ENCODE results near the gene AKAP8. TPM values are rescaled to one million over a fixed set of nuclear protein-coding genes. Genes with fewer than 3 reads are reported as not detected.

Gene AKAP8
- total RNA-seq, 1 experiment from 2014 or later = 50.8 TPM

DNA sequence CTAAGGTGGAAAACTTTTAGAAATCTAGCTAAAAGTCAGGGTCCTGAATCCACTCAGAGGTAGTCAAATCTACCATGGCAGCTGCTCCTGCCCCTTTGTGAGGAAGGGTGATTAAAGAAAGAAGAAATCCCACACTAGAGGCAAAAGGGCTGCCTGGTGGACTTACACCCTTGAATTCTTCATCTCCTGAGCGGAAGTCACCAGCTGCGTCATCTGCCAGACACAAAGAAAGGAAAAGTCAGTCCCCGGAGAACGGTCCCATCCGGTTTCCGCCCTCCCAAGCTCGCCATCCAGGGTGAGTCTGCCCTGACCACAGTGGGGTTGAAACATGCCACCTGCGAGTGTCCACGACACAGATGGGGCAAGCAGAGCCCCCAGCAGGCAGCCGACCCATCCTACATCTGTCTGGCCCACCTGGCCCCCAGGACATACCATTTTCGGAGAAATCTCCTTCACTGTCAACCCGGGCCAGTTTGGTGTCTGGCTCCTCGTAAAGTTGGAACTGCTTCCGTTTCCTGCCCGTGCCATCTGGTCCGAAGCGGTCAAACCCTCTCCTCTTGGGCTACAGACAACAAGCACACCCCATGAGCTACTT, 7.7 kb downstream of the AKAP8 start:
- intact Hi-C loops (cut with micrococcal nuclease; ENCODE audit: unreplicated experiment) = no loop called here
- no peaks in the 10 kb centered on the region for H3K36me3 ChIP-seq (ENCODE audit: control insufficient read depth, insufficient read depth, low read length)
- H3K27me3 ChIP-seq (ENCODE audit: control insufficient read depth, insufficient read depth, low read length) = no peaks in the 10 kb centered on the region
- no peak overlapping the region for H3K4me3 ChIP-seq (ENCODE audit: low read depth in 2 of 2, low read length in 2 of 2)
- ChIA-PET CTCF (no interaction called here), POLR2A (no interaction called here)
- ATAC-seq (no peak), DNase-seq (ENCODE audit: low read depth, low spot score) (no peak)
- TF ChIP-seq SIN3A (IDR thresholded peaks at IDR 0.05; ENCODE audit: borderline replicate concordance, insufficient read depth, low read depth, low read length) (no peak), POLR2AphosphoS5 (IDR thresholded peaks at IDR 0.05; ENCODE audit: low read depth, low read length) (no peak), TCF7L2 (IDR thresholded peaks at IDR 0.05; ENCODE audit: low read depth, low read length) (no peak)
- TF ChIP-seq, protein P1, sequence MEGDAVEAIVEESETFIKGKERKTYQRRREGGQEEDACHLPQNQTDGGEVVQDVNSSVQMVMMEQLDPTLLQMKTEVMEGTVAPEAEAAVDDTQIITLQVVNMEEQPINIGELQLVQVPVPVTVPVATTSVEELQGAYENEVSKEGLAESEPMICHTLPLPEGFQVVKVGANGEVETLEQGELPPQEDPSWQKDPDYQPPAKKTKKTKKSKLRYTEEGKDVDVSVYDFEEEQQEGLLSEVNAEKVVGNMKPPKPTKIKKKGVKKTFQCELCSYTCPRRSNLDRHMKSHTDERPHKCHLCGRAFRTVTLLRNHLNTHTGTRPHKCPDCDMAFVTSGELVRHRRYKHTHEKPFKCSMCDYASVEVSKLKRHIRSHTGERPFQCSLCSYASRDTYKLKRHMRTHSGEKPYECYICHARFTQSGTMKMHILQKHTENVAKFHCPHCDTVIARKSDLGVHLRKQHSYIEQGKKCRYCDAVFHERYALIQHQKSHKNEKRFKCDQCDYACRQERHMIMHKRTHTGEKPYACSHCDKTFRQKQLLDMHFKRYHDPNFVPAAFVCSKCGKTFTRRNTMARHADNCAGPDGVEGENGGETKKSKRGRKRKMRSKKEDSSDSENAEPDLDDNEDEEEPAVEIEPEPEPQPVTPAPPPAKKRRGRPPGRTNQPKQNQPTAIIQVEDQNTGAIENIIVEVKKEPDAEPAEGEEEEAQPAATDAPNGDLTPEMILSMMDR (IDR thresholded peaks at IDR 0.05) = no peak
- TF ChIP-seq, protein P2, sequence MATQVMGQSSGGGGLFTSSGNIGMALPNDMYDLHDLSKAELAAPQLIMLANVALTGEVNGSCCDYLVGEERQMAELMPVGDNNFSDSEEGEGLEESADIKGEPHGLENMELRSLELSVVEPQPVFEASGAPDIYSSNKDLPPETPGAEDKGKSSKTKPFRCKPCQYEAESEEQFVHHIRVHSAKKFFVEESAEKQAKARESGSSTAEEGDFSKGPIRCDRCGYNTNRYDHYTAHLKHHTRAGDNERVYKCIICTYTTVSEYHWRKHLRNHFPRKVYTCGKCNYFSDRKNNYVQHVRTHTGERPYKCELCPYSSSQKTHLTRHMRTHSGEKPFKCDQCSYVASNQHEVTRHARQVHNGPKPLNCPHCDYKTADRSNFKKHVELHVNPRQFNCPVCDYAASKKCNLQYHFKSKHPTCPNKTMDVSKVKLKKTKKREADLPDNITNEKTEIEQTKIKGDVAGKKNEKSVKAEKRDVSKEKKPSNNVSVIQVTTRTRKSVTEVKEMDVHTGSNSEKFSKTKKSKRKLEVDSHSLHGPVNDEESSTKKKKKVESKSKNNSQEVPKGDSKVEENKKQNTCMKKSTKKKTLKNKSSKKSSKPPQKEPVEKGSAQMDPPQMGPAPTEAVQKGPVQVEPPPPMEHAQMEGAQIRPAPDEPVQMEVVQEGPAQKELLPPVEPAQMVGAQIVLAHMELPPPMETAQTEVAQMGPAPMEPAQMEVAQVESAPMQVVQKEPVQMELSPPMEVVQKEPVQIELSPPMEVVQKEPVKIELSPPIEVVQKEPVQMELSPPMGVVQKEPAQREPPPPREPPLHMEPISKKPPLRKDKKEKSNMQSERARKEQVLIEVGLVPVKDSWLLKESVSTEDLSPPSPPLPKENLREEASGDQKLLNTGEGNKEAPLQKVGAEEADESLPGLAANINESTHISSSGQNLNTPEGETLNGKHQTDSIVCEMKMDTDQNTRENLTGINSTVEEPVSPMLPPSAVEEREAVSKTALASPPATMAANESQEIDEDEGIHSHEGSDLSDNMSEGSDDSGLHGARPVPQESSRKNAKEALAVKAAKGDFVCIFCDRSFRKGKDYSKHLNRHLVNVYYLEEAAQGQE (IDR thresholded peaks at IDR 0.05; ENCODE audit: insufficient read depth in 1 of 2, low read depth in 2 of 2, low read length in 1 of 2) = no peak
- no peak overlapping the region for H3K27ac ChIP-seq (ENCODE audit: low read length)
- H3K9me3 ChIP-seq (ENCODE audit: control insufficient read depth, insufficient read depth, low read depth, low read length) = no peaks in the 10 kb centered on the region
- BruUV-seq (replicated peaks) = no TSS peak
- 0 out of 2 replicates have a peak, but pooled peaks cover 3% of the 10 kb centered on the region for H3K4me1 ChIP-seq (ENCODE audit: control insufficient read depth, insufficient read depth, low read length)
- in situ Hi-C loops (cut with HindIII; ENCODE audit: low pct_unique_long_range_greater_than_20kb, low sequenced_read_pairs) = no loop called here

DNA sequence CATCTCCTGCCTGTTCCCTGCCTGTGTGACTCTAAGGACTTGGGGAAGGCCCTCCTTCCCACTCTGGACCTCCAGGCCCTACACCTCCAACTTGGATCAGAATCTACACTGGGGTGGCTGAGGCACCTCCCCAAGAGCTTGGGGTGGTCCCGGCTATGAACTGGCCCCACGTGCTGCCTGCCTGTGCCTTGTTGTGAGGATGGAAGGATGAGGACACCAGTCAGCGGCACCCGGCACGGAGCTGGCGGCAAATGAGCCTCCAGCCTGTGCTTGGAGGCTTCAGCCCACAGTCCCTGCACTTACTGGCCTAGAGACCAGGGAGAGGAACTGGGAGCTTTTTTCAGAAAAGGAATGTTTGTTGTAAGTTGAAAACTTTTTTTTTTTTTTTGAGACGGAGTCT, 8.5 kb downstream of the AKAP8 start:
- intact Hi-C loops (cut with micrococcal nuclease; ENCODE audit: unreplicated experiment) = no loop called here
- Histone ChIP-seq H3K36me3 (ENCODE audit: control insufficient read depth, insufficient read depth, low read length) (no peaks in the 10 kb centered on the region), H3K27me3 (ENCODE audit: control insufficient read depth, insufficient read depth, low read length) (no peaks in the 10 kb centered on the region), H3K4me3 (ENCODE audit: low read depth in 2 of 2, low read length in 2 of 2) (no peak overlapping the region), H3K9me3 (ENCODE audit: control insufficient read depth, insufficient read depth, low read depth, low read length) (no peaks in the 10 kb centered on the region), H3K4me1 (ENCODE audit: control insufficient read depth, insufficient read depth, low read length) (no peaks in the 10 kb centered on the region), H3K27ac (ENCODE audit: low read length) (no peak overlapping the region)
- TF ChIP-seq POLR2AphosphoS5 (IDR thresholded peaks at IDR 0.05; ENCODE audit: low read depth, low read length) = no peak
- TF ChIP-seq, protein P1 (IDR thresholded peaks at IDR 0.05) = no peak
- POLR2A ChIA-PET = no interaction called here
- in situ Hi-C loops (cut with HindIII; ENCODE audit: low pct_unique_long_range_greater_than_20kb, low sequenced_read_pairs) = no loop called here
- ATAC-seq (no peak), DNase-seq (ENCODE audit: low read depth, low spot score) (no peak)
- no TSS peak for BruUV-seq (replicated peaks)
- CTCF ChIA-PET = no interaction called here
